Sigmoid colon (tissue), 7 donors: ENCODE measurements around the gene GGACT. TPM values are rescaled to one million over a fixed set of nuclear protein-coding genes. Genes with fewer than 3 reads are reported as not detected.

Source experiments
- DNase-seq: peaks from one replicate; pipeline ENCODE4 v3.0.0-alpha.2; 2019
- H3K27ac ChIP-seq, 4 donors: fragments of 200-600 bp; sonication (generic); one replicate each; pipeline ENCODE4 v1.5.1; 2016 to 2019; ENCODE audit warnings: mild to moderate bottlenecking in 1 of 4
- H3K27me3 ChIP-seq, 3 donors: fragments of 200-600 bp; sonication (generic); one replicate each; pipeline ENCODE4 v1.5.1; 2019; ENCODE audit warnings: mild to moderate bottlenecking in 1 of 3
- H3K36me3 ChIP-seq, 4 donors: fragments of 200-600 bp; sonication (generic); one replicate each; pipeline ENCODE4 v1.5.1; 2016 to 2019
- H3K4me1 ChIP-seq, 4 donors: fragments of 200-600 bp; sonication (generic); one replicate each; pipeline ENCODE4 v1.5.1; 2017 to 2019
- H3K4me3 ChIP-seq, 4 donors: fragments of 200-600 bp; sonication (generic); one replicate each; pipeline ENCODE4 v1.5.1; 2017 to 2019; ENCODE audit warnings: mild to moderate bottlenecking in 2 of 4, moderate library complexity in 1 of 4
- H3K9me3 ChIP-seq, 4 donors: fragments of 200-600 bp in 3 of 4; sonication (generic) in 3 of 4; one replicate each; pipeline versions ENCODE4 v1.5.1 to v1.6.1; 2013 to 2019
- CTCF ChIP-seq, 4 experiments: fragments of 450-650 bp in 3 of 4; fragments of 200-600 bp in 1 of 4; IDR thresholded peaks; one replicate each; pipeline ENCODE4 v1.5.1; 2016 to 2019; ENCODE audit warnings: antibody characterized with exemption in 4 of 4, mild to moderate bottlenecking in 3 of 4, moderate library complexity in 2 of 4
- EP300 ChIP-seq, 4 donors: sonication (generic); formaldehyde crosslinking; IDR thresholded peaks; one replicate each; pipeline ENCODE4 v1.6.1; 2017; ENCODE audit warnings: antibody characterized with exemption in 4 of 4
- POLR2A ChIP-seq, 2 donors: fragments of 450-650 bp; IDR thresholded peaks; one replicate each; pipeline ENCODE4 v1.6.1; 2016; ENCODE audit warnings: antibody characterized with exemption in 2 of 2, mild to moderate bottlenecking in 2 of 2, moderate library complexity in 2 of 2
- POLR2AphosphoS5 ChIP-seq, 4 donors: sonication (generic); formaldehyde crosslinking; IDR thresholded peaks; one replicate each; pipeline ENCODE4 v1.6.1; 2017; ENCODE audit warnings: antibody characterized with exemption in 4 of 4
- WGBS, 2 donors: extraction: QIAGEN DNeasy Blood & Tissue Kit; methylation state at CpG; one replicate each; pipeline ENCODE4 v1.1.7; 2013; 5-methylcytosine and 5-hydroxymethylcytosine counted together
- intact Hi-C: fragments of 100-400 bp; cut with DNase I; formaldehyde crosslinking; loops from one replicate; pipeline ENCODE4 v1.15.1; 2023
- polyA plus RNA-seq, 3 donors: library from polyadenylated mRNA; stranded (reverse); fragments of 200-250 nt; gene quantifications; one replicate each; pipeline ENCODE4 v1.2.3, GENCODE V29; 2013
- total RNA-seq, 4 donors: library from RNA; depleted of rRNA; stranded (reverse); fragments of >200 nt; gene quantifications; one replicate each; pipeline ENCODE4 v1.1.0, GENCODE V29; 2016
- donor health status: healthy with polysubstance abuse.
- donor health status: Bipolar disorder and iron deficiency.
- donor health status: healthy.

Gene GGACT
- total and polyA plus RNA-seq, 7 donors, result 0.99 to 3.0 (median 2.2) TPM

GRCh38 chr13:100521851-100522617 lies 66.6 kb downstream of the GGACT start:
- peaks cover 0 to 4% (median 0%) of the 10 kb centered on the region in 4 donors for H3K4me1 ChIP-seq
- intact Hi-C loops, result no loop called here
- H3K9me3 ChIP-seq, result no peaks in the 10 kb centered on the region
- no peak for TF ChIP-seq POLR2AphosphoS5 (IDR thresholded peaks at IDR 0.05)
- TF ChIP-seq EP300 (IDR thresholded peaks at IDR 0.05), result no peak
- TF ChIP-seq POLR2A (IDR thresholded peaks at IDR 0.05), result no peak
- TF ChIP-seq CTCF (IDR thresholded peaks at IDR 0.05), result no peak
- 76 to 91% methylated on average over 19 of the region's 19 CpGs for WGBS, 2 donors
- H3K4me3 ChIP-seq, result no peak overlapping the region
- no peak for DNase-seq
- H3K27me3 ChIP-seq, result no peaks in the 10 kb centered on the region
- no peaks in the 10 kb centered on the region for H3K36me3 ChIP-seq
- no peak overlapping the region for H3K27ac ChIP-seq

- Histone ChIP-seq H3K4me3 (no peak overlapping the region), H3K9me3 (no peaks in the 10 kb centered on the region), H3K36me3 (no peaks in the 10 kb centered on the region), H3K4me1 (peaks cover 0 to 4% (median 0%) of the 10 kb centered on the region in 4 donors), H3K27ac (no peak overlapping the region), H3K27me3 (no peaks in the 10 kb centered on the region)
- WGBS, 2 donors, result 77 to 92% methylated on average over 27 of the region's 27 CpGs
- DNase-seq, result no peak
- intact Hi-C loops, result no loop called here
- TF ChIP-seq EP300 (IDR thresholded peaks at IDR 0.05), result no peak
- TF ChIP-seq POLR2AphosphoS5 (IDR thresholded peaks at IDR 0.05), result no peak
- TF ChIP-seq POLR2A (IDR thresholded peaks at IDR 0.05), result no peak
- no peak for TF ChIP-seq CTCF (IDR thresholded peaks at IDR 0.05)
These were observed 67.4 kb downstream of the GGACT start for GRCh38 chr13:100520936-100521850.

- no peaks in the 10 kb centered on the region for H3K27me3 ChIP-seq
- no peak for TF ChIP-seq POLR2A (IDR thresholded peaks at IDR 0.05)
- TF ChIP-seq EP300 (IDR thresholded peaks at IDR 0.05), result no peak
- TF ChIP-seq POLR2AphosphoS5 (IDR thresholded peaks at IDR 0.05), result no peak
- TF ChIP-seq CTCF (IDR thresholded peaks at IDR 0.05), result no peak
- H3K4me1 ChIP-seq, result peaks cover 0 to 1% (median 0%) of the 10 kb centered on the region in 4 donors
- intact Hi-C loops, result no loop called here
- H3K27ac ChIP-seq, result no peak overlapping the region
- 96% methylated on average over 9 of the region's 9 CpGs for WGBS, 2 donors
- H3K36me3 ChIP-seq, result no peaks in the 10 kb centered on the region
- no peaks in the 10 kb centered on the region for H3K9me3 ChIP-seq
- H3K4me3 ChIP-seq, result no peak overlapping the region
- no peak for DNase-seq
These were observed 69.0 kb downstream of the GGACT start for GRCh38 chr13:100519626-100520025.

GRCh38 chr13:100518394-100519062 lies 70.1 kb downstream of the GGACT start:
- Histone ChIP-seq H3K9me3 (no peaks in the 10 kb centered on the region), H3K27me3 (no peaks in the 10 kb centered on the region), H3K36me3 (no peaks in the 10 kb centered on the region), H3K27ac (no peak overlapping the region), H3K4me1 (peaks cover 0 to 9% (median 0%) of the 10 kb centered on the region in 4 donors), H3K4me3 (no peak overlapping the region)
- intact Hi-C loops, result no loop called here
- 53 to 83% methylated on average over 8 of the region's 8 CpGs for WGBS, 2 donors
- TF ChIP-seq CTCF (IDR thresholded peaks at IDR 0.05) (no peak), POLR2AphosphoS5 (IDR thresholded peaks at IDR 0.05) (no peak), POLR2A (IDR thresholded peaks at IDR 0.05) (no peak), EP300 (IDR thresholded peaks at IDR 0.05) (no peak)
- DNase-seq, result no peak
